SH-SY5Y (cell line): ENCODE measurements around the gene PDXDC1.

Experiments
- GATA2 ChIP-seq: IDR thresholded peaks from 2 replicates; pipeline ENCODE4 v1.6.1; 2011; ENCODE audit warnings: mild to moderate bottlenecking, low read depth, low read length
- GATA3 ChIP-seq: IDR thresholded peaks from 2 replicates; pipeline ENCODE4 v1.6.1; 2011; ENCODE audit warnings: low read depth, mild to moderate bottlenecking, low read length, moderate library complexity

GRCh38 chr16:15037745-15038144 is 62.9 kb downstream of the PDXDC1 start:
- TF ChIP-seq GATA2 (no peak), GATA3 (no peak)
